Cerebellar cortex (tissue), 1 donor: Measurements from ENCODE around the gene ROBO1.

ENCODE experiments used
- DNase-seq: peaks from one replicate; pipeline ENCODE4 v3.0.0-alpha.2; 2015; ENCODE audit warnings: low spot score

ROBO1 gene

DNA sequence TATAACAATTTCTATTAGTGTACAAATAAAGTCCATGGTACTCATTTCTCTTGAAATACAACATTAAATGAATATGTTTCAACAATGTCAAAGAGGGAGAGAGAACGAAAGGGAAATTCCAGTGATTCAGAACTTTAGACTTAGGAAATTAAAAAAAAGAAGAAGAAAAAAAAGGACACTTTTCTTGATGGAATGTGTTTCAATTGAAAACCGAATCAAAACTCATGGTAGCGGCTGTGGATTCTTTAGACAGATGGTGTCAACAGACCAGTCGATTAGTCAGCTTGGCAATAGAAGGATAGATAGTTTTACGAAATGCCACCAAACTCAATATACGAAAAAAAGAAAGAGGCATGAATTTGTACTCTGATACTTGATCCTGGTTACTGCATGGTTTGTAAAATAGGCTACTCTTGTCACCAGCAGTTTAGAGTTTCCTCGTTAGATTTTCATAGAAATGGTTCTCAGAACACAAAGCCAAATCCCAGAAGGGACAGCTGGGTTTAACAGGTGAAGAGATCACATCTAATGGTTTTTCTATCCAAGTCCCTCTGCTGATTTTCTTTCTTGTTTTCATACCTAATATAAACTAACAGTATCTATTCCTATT lies 793.5 kb downstream of the ROBO1 start:
- peak; percentile 77 for DNase-seq

DNA sequence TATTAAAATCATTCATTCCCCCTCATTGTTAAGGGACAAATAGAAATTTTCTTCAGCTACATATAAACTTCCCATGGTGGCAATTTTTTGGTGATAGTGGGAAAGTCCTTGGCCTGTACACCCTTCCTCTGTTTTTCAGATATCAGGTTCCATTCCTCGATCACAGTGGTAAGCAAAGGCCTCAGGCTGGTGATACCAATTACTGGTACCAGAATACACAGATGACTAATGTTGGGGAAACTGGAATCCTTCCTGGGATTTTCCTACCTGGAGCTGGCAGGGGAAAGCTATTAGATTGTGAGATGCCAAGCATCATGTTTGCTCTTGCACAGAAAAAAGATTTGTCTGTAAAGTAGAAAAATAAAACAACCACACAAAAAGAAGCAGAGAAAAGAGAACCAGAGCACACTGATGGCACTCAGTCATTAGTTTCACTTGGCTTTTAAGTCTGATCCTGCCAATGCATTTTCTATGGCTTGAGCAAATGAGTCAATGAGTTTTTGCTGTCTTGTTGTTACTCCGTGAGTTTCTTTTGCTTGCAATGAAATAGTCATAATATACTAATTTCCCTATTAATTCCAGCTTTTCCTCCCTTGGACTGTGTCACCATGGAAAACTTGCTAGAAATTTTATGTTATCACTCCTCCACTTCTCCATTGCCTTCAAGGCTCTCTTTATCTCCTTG lies 795.0 kb downstream of the ROBO1 start:
- DNase-seq: peak; percentile 76

DNA sequence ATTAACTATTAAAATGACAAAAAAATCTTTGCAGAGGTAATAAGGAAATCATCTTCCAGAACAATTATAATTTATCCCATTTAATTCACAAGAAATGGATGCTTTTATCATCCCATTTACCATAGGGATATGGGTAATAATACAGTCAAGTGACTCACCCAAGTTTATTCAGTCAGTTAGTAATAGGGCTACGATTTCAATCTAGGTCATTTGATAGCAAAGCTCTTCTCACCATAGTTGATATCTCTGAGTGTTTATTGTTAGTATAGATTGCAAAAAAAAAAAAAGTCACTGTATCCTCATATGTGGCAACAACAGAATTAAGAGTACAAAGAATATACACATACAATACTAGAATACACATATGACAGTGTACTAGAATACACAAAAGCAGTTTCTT lies 797.1 kb downstream of the ROBO1 start:
- no peak for DNase-seq

DNA sequence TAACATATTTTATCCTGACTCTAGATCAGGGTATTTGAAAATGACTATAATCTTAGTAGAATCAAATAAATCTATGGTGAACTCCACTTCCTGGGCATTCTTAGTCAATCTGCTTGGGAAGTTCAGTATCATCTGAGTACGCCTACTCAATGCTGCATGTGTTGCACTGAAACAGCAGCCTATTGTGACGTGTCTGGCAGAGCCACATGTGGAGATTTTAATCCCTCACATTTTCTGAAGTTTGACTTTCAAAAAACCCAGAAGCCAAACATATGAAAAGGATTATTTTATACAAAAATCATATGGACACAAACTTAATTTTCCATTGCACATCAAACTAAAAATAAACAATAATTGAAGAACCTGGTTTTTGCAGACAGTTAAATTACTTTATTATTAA lies 798.3 kb downstream of the ROBO1 start:
- DNase-seq: no peak

DNA sequence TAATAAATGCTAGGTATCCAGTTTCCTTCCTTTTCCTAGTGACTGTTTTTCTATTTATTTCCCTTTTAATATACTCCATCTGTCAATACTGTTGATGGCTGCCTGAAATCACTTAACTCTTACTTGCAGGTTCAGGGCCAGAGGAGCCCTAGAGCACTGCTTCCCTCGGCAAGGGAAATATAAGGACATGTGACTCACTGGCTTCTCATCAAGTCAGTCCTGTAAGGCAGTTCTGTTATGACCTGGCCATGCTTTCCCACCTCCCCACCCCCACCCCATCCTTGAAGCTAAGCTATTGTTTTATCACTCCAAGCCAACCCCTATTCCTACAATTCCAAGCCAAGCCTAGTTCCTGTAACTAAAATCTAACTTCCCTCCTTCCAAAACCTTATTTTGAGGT lies 800.7 kb downstream of the ROBO1 start:
- DNase-seq: no peak

DNA sequence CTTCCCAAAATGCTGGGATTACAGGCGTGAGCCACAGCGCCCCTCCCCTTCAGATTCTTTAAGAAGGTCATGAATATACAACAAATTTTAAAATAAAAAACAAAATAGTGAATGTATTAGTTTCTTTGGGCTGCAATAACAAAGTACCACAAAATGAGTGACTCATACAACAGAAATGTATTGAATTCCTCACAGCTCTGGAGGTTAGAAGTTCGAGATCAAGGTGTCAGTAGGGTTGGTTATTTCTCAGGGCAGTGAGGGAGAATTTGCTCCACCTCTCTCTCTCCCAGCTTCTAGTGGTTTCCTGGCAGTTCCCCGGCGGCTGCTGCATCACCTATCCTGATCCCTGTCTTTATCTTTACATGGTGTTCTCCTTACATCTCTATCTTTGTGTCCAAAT lies 804.0 kb downstream of the ROBO1 start:
- no peak for DNase-seq

DNA sequence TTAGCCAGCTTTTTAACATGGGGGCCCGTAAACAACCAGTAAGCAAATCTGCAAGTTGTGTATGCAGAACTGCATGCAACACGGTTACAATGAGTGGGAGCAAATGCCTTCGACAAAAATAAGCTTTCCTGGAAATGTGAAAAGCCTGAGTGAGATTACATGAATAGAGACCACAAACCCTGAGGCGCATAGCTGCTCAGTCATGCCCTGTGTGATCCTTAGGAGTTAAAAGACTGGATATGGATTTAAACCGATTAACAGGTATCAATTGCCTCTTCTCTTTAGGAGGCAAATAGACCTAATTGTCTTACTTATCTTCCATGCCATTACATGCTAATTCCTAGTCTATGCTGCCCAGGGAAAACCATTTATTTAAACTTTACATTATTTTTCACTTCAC lies 810.3 kb downstream of the ROBO1 start:
- no peak for DNase-seq

DNA sequence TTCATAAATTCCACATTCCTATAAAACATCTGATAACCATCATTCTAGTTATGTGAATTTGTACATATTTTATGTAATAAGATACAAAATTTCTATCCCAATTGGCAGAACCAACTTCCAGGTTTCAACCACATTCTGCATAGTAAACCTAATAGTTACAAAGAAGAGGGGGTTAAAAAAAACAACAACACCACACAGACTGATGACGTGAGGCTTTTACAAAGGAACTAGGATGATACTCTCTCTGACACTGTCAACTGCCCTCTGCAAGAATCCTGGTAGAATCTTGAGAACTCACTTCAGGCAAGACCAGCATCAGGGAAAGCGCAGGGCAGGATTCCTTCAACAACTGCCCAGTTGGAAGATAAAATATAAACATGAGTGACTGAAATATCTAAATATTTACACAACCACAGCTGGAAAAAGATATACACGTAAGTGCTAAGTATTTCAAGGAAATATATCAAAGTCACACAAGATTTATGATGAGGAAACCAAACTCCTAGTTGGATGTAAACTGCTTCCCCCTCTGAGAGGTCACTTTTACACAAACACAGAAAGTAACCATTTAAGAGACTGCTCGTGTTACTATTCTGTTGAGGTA lies 816.4 kb downstream of the ROBO1 start:
- no peak for DNase-seq

DNA sequence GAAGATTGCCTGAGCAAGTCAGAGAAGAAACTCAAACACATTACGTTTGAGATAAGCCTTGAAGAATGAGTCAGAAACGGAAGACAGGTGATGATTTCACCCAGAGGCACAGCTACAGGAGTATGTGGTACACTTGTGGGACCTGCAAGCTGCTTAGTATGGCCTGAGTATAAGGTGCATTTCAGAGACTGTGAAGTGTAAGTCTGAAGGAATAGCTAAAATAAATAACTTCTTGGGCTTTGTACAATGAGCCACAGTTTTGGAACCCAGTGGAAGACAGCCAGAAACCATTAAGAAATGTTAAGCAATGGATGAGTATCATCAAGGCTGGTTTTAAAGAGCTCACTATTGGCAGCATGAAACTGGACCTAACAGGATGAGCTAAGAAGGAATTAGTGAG lies 826.2 kb downstream of the ROBO1 start:
- no peak for DNase-seq

DNA sequence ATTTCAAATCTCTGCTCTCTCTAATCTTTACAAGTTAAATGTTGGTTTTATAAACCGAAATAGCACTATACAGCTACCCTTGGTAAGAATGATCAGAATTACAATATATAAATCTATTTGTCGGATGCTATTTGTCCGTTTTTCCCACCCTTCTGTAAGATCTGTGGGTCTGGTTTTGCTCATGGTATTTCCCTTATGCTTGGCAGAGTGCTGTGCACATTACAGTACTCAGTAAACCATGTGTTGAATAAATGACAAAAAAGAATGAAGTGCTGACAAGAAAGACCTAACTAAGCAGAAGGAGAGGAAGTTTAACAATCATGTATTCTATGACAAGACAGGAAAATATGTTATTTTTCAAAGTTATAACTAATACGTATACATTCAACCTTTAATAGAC lies 827.2 kb downstream of the ROBO1 start:
- DNase-seq: no peak

DNA sequence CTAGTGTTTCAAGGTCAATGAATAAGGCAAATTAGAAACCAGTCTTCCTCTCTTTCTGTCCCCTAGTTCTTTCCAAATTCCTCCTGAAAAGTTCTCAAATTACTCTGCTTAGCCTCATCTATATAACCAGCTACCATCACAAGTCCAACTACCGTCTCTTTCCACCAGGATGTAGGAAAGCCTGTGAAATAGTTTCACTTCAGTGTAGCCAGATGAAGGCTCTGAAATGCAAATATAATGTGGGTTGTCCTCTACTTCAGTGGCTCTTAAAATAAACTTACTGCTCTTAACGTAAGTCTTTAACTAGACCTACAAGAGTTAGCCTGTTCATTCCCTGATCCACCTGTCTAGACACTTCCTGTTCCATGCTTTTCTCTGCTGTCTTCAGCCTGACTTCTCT lies 827.7 kb downstream of the ROBO1 start:
- no peak for DNase-seq

DNA sequence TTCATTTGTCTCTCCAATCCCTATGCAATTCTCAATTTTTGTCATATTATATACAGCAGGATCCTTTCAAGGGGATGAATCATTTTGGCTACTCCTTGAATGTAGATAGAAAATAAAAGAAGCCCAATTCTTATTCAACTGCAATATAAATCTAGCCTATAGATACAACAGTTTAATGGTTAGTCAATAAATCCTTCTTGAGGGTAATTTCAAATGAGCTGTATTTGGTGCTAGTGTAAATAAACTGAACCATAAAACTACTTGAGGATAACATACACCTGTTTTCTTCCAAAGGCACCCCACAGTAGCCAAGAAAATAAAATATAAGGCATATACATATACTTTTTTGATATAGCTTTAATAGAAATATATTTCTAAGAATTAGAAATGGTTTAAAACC lies 830.3 kb downstream of the ROBO1 start:
- no peak for DNase-seq

DNA sequence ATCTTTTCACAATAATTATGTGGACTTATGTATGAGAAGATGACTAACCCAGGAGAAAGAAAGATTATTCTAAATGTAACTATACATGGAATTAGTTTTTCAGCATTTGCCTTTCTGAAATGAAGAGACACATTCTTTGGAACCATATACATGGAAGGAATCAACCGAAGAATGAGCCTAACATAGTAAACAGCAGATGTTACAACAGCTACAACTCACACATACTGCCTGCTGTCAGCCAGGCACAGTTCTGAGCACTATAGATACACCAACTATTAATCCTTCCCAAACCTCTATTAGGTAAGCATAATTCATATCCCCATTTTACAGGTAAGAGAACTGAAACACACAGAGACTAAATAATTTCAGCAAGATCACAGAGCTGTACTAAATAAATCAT lies 840.0 kb downstream of the ROBO1 start:
- no peak for DNase-seq

DNA sequence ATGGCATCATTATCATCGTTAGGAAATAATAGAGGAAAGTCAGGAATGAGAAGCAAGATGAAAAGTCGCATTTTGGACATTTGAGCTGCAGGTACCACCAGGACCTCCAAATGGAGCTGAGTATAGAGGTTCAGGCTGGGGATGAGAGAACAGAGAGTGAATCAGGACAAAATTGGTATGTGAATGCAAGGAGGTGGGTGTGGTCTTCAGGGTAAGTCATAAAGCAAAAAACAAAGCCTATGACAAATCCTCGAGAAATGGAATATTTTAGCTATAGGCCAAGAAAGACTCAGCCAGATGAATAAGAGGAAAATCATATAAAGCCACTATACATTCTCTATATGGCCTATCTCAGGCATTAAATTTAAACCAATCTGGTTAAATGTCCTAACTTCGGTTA lies 841.3 kb downstream of the ROBO1 start:
- no peak for DNase-seq

DNA sequence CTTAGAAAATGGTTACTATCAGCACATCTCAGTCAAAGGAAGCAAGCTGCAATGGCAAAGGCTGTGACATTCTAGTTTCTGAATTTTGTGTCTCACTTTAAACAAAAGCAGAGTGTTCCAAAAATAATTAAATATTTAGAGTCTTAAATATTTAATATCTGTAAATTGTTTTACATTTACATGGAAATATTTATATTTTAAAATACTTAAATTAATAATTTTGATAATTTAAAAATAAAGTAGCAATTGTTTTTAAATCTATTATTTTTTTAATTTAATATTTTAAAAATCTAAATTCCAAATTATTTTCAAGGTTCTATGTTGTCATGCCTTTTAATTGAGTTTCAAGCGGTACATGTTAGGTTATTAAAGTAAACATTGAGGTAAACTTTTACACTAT lies 843.1 kb downstream of the ROBO1 start:
- no peak for DNase-seq

DNA sequence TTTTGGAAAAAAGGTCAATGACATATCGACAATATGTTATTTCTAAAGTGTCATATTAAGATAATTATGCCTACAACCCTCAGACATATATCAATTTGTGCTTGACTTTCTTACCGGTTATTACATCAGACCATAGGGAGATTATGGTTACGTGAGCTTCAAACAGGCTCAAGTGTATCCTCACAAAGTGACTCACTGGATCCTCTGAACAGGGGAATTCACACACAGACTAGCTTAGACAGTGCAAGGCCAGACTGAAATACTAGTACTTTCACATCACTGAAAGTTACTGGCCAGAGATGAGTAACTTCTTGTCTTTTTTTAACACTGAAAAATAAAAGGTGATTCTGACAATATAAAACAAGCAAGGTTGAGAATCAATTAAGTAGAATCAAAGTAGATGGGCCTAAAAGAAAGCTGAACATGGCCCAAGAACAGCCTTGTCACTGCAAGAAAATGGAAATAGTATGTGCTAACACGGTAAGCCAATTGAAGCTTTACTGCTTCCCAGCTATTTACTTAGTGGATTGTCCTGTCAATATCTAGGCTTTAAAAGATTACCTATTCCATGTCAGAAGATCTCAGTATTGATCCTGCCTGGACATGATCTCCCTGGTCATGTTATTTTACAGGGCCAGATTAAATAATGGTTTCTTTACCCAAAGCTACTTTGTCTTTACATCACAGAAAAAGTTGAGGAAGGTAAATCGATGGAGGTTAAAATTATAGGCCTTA lies 848.6 kb downstream of the ROBO1 start:
- DNase-seq: no peak

DNA sequence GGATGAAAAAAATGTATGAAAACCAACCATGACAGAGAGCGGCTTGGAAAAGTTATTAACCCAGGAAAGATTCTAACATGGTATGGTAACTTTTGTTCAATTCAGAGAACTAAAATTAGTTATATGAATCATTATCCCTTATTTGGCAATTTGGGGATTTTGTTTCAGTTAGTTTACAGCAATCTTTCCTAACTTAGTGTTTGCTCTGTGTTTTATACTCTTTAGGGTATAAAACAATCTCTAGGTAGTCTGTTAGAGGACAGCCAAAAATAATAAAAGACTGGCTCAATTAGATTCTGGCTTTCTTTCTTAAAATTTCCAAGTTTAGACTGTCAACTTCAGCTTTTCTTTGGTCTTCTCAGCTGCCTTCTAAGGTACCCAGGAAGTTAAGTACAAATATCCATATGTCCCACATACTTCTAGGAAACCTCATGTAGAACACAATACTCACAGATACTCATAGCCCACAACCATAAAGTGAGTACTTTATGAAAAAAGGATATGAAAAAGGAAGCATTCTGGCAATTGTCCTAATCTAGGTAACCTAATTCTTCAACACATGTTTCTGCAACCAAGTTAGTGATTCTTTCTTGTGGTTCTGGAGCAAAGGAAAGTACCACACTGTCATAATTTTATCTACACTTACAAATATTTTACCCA lies 849.3 kb downstream of the ROBO1 start:
- no peak for DNase-seq

DNA sequence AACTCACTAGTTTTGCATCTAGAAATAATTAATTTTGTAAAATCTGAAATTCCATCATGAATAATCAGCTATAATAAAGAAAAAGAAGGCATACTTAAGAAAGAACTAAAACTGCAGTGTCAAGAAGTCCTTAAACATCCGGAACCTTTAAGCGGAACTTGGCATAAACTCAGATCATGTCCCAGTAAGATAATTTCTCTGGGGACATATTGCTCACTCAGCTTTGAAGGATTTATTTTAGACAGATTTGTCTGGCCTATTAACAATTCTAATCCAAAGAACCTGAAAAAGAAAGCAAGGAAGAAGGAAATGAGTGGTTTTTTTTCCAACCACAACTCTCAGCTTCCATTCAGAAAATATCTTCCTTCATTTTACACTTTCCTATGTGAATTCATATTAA lies 850.3 kb downstream of the ROBO1 start:
- DNase-seq: no peak

DNA sequence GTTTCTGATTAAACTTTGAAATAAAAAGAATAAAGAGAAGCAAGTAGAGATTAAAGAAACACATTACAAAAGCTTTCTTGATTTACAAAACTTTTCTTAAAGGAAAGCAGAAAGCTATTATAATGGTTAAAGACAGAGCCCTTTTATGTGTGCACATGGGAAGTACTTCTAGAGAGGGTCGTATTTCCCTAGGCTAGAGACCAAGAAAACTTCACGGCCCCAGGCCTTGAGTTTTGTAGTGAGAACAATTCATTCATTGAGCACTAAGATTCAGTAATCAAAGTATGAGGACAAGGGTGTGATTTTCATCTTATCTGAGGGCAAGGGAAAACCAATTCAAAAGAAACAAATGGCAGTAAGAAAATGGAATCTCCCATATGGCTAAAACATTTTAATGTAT lies 854.1 kb downstream of the ROBO1 start:
- no peak for DNase-seq

DNA sequence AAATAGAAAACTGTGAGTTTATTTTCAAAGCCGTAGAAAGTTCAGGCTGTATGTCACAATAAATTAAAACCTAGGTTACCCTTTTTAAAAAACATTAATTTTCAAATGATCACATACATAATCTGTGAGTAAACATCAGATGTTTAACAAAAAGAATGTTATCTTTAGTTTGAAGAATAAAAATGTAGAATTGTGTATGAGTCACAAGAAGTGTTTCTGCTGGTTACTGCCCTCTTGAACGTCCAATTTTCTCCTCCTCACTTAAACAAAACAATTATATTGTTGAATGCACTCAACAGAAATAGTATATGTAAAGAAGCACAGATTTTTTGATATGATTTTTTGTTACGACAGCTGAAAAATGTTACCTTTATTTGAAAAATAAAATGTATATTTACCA lies 855.1 kb downstream of the ROBO1 start:
- DNase-seq: no peak

DNA sequence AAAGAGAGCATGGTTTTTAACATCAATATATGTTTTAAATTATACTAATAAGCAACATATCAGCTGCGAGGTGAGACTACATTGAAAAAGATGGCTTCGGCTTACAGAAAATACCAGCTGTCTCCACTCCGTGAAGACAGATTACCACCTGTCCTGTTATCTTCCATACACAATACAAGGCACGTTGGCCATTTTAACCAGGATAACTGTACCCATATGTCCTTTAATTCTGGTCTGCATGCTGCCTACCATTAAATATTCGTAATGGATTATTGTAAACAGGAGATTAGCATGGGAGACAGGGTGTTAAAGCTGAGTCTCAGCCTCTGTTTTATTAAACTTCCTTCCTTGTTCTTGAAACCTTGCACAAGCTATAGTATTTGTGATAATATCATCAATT lies 855.5 kb downstream of the ROBO1 start:
- peak; percentile 65 for DNase-seq

DNA sequence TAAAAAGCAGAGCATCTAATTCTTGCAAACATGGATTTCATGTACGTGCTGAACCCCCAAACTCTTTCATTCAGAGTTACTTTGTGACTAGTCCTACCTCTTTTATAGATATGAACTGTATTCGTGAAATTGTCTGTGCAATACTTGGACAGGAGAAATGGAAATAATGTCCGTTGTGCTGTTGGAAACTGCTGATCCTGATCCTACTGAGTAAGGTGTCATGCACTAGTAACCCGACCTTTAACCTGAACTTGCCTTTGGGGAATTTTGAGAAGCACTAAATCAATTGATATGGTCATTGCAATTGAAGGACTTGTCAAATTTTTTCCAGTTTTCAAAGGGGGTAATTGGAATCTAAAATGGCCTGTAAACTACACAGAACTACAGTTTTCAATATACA lies 856.4 kb downstream of the ROBO1 start:
- no peak for DNase-seq

DNA sequence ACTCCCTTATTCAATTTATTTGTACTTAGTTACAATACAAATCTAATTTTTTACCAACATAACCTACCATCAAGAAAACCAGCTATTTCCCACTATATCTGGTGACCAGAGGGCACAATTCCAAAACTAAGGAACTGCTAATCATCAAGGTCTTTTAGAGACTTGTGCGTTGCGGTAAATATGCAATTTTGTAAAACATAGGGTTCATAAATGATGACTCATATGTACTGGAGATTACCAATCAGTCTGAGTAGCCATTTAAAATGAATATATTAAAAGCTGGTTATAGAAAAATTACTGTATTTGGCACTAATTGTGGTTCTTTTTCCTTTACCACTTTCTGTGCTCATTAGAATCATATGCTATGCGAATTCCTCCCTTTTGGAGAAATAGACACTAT lies 859.6 kb downstream of the ROBO1 start:
- DNase-seq: no peak
